K562 (cell line): ENCODE results near the gene PRKCQ. TPM values are rescaled to one million over a fixed set of nuclear protein-coding genes. Genes with fewer than 3 reads are reported as not detected.

Experiments
- DPF2 ChIP-seq: fragments of 450-650 bp; IDR thresholded peaks from 2 replicates; pipeline ENCODE4 v1.6.1; 2016
- NELFE ChIP-seq: IDR thresholded peaks from 2 replicates; pipeline ENCODE4 v1.6.1; 2011; ENCODE audit warnings: mild to moderate bottlenecking; ENCODE audit not compliant: insufficient read depth, insufficient read length
- TBP ChIP-seq: optimal IDR thresholded peaks from 2 replicates; pipeline ENCODE3; 2011; ENCODE audit warnings: low read depth, low read length, improper control_type of control experiment
- TRIM24 ChIP-seq, 2 experiments: fragments of 450-650 bp; IDR thresholded peaks; 2 replicates each; pipeline ENCODE4 v1.6.1; 2016
- TSHZ1 ChIP-seq: fragments of 250-450 bp; sonication (Bioruptor Pico); IDR thresholded peaks from 2 replicates; pipeline ENCODE4 v1.4.0; 2020; ENCODE audit warnings: mild to moderate bottlenecking, moderate library complexity
- ZBTB40 ChIP-seq, 2 experiments: fragments of 450-650 bp in 1 of 2; sonication (generic) in 1 of 2; formaldehyde crosslinking in 1 of 2; IDR thresholded peaks; 2 replicates each; pipeline versions ENCODE4 v1.7.1 to v1.9.0; 2016 to 2022; ENCODE audit warnings: inconsistent platforms in 1 of 2, mild to moderate bottlenecking in 1 of 2, missing genetic modification reagents in 1 of 2
- polyA plus RNA-seq, 8 experiments: library from polyadenylated mRNA; depleted of rRNA in 4 of 8; stranded (reverse) in 5 of 8; unstranded in 3 of 8; fragments of >200 nt; fragmentation: Nextera tagmentation in 2 of 8; fragmentation: Illumina TruSeq in 1 of 8; extraction: Ambion mirVana in 2 of 8; extraction: Trizol in 1 of 8; gene quantifications; 2 replicates each; pipeline versions ENCODE4 v1.2.1 to v1.2.3, GENCODE V29; 2011 to 2014; ENCODE audit warnings: inconsistent platforms in 1 of 8, missing spikeins in 1 of 8
- total RNA-seq, 7 experiments: library from RNA; depleted of rRNA in 6 of 7; stranded (reverse); fragments of >200 nt in 6 of 7; fragmentation: Illumina TruSeq in 2 of 7; extraction: Trizol in 2 of 7; gene quantifications; 2 replicates each; pipeline versions ENCODE4 v1.2.1 to v1.2.3, GENCODE V29; 2011 to 2021; ENCODE audit warnings: low replicate concordance in 1 of 7

Gene PRKCQ
- total and polyA plus RNA-seq, 9 of the 15 experiments (the other 6 are each of a cell fraction or from before 2014, with no cell fraction given) = 4.4 to 23.3 (median 14.6) TPM

GRCh38 chr10:6465854-6466601 lies 114.0 kb downstream of the PRKCQ start (continued):
- no peak for TF ChIP-seq ZBTB40 (IDR thresholded peaks at IDR 0.05)
- TF ChIP-seq ZBTB40 (CRISPR knock-in tag; IDR thresholded peaks at IDR 0.05) = no peak
- TF ChIP-seq DPF2 = no peak
- TF ChIP-seq TBP = no peak
- TF ChIP-seq TSHZ1 (CRISPR knock-in tag) = no peak
- TF ChIP-seq TRIM24 (IDR thresholded peaks at IDR 0.05) = no peak
- no peak for TF ChIP-seq NELFE
